OCI-LY3 (cell line): ENCODE measurements around the gene CTSO.

Experiments
- EZH2phosphoT487 ChIP-seq: fragments of 200-600 bp; shearing (Covaris generic); IDR thresholded peaks from 2 replicates; pipeline ENCODE4 v1.6.1; 2018; ENCODE audit warnings: antibody characterized with exemption, mixed run types, low read depth
- TF ChIP-seq, protein P1 (sequence below): fragments of 200-600, 300-600 bp; sonication (generic); IDR thresholded peaks from 2 replicates; pipeline ENCODE4 v1.5.1; 2014; ENCODE audit warnings: antibody characterized with exemption, low read length, low read depth

DNA sequence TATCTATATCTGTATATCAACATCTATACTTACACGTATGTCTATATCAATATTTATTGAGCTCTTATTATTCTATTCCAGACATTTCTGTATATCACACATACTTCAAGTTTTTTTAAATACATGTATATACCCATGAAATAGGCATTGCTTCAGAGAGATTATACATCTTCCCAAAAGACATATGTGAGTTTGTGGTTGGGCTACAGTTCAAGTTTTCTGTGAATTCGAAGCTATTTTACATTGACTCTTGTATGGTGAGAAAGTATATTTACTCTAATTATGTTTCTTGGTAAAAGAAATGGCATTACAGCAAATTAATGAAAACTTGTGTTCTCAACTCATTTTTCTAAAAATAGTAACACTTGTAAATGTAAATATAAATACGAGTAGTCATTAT, 46.8 kb upstream of the CTSO start:
- TF ChIP-seq, protein P1, sequence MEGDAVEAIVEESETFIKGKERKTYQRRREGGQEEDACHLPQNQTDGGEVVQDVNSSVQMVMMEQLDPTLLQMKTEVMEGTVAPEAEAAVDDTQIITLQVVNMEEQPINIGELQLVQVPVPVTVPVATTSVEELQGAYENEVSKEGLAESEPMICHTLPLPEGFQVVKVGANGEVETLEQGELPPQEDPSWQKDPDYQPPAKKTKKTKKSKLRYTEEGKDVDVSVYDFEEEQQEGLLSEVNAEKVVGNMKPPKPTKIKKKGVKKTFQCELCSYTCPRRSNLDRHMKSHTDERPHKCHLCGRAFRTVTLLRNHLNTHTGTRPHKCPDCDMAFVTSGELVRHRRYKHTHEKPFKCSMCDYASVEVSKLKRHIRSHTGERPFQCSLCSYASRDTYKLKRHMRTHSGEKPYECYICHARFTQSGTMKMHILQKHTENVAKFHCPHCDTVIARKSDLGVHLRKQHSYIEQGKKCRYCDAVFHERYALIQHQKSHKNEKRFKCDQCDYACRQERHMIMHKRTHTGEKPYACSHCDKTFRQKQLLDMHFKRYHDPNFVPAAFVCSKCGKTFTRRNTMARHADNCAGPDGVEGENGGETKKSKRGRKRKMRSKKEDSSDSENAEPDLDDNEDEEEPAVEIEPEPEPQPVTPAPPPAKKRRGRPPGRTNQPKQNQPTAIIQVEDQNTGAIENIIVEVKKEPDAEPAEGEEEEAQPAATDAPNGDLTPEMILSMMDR = no peak
- no peak for TF ChIP-seq EZH2phosphoT487
